Retinal pigment epithelial cell (primary cell): ENCODE data around the gene MSH3.
"Not testable (repeated sequence)": the region's sequence is repeated elsewhere in the genome, so short reads cannot be mapped to it uniquely, and the experiment has no call there.

Source experiments
- DNase-seq: peaks from one replicate; pipeline ENCODE4 v3.0.0-alpha.2; 2010; ENCODE audit warnings: low read depth
- H3K4me3 ChIP-seq: 2 replicates; pipeline ENCODE4 v1.5.1; 2011; ENCODE audit warnings: mild to moderate bottlenecking, low read length, control low read depth, moderate library complexity
- CTCF ChIP-seq: conservative IDR thresholded peaks from 2 replicates; pipeline ENCODE4 v1.5.1; 2011; ENCODE audit warnings: low read depth, low read length, control low read depth, inconsistent platforms

Gene MSH3

DNA sequence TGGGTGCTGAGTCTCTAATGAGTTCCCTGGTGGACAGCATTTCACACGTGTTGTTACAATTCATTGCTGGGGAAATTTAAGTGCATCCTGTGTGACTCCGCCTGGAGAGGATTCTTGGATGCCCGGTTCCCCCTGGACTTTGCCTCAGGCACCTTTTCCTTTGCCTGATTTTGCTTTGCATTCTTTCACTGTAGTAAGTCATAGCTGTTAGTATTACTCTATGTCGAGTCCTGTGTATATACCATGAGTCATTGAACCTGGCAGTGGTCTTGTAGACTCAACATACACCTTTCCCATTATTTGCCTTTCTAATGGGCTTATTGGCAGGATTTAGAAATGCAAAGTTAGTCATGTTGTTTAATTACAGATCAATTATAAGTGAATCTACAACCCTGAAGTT lies 82.3 kb downstream of the MSH3 start:
- TF ChIP-seq CTCF: no peak
- DNase-seq: no peak

DNA sequence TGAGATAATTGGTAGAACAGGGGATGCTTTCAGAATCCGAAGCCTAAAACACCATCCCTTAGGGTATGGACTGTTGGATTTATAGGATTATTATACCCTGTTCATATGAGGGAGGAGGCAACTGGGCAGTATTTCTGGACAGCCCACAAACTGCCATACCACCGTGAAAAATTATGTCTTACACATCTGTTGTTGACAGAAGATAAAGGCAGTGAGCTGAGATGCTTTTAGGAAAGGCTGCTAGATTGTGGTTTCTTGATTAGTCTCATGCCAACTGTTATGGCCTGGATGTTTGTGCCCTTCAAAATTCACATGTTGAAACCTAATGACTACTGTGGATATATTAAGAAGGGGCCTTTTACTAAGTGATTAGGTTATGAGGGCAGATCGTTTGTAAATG lies 84.0 kb downstream of the MSH3 start:
- no peak overlapping the region for H3K4me3 ChIP-seq
- no peak for TF ChIP-seq CTCF
- DNase-seq: no peak

More for the DNA sequence above, 82.3 kb downstream of the MSH3 start:
- H3K4me3 ChIP-seq: no peak overlapping the region

DNA sequence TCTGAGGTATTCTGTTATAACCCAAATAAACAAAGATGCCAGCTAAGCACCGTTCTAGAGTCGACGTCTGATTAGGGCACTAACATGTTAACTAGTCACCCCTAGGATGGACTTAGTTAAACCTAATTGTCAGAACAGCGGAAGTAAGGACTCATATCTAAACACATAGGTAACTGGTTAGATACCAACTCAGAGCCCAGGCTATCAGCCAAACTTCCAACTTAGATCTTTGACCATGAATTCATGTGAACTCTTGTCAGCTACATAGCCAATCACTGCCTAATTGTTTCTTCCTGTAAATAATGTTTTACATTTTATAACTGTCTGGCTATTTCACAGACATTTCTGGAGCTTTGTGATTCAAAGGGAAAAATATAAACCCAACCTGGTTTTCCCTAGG lies 84.6 kb downstream of the MSH3 start:
- no peak overlapping the region for H3K4me3 ChIP-seq
- TF ChIP-seq CTCF: no peak
- no peak for DNase-seq

DNA sequence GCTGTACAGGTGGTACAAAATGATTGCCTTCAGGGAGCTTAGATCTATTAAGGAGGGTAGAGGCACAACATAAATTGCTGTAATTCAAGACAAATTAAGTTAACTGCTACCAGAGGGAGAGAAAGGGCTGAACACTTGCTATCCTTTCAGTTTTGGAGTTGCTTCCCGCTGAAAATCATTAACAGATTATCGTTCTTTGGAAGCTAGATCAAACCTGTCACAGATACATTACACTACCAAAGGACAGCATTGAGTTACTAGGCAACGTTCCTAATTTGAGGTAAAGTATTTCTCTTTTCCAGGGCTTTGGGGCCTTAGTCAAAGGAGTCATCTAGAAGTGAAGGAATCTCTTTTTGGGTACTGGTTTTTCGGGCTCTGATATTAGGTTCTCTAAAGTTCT lies 85.0 kb downstream of the MSH3 start:
- no peak for DNase-seq
- TF ChIP-seq CTCF: no peak
- H3K4me3 ChIP-seq: no peak overlapping the region

- no peak overlapping the region for H3K4me3 ChIP-seq
- TF ChIP-seq CTCF: no peak
- no peak for DNase-seq
Measured at GRCh38 chr5:80739898-80740297, 85.4 kb downstream of the MSH3 start.

DNA sequence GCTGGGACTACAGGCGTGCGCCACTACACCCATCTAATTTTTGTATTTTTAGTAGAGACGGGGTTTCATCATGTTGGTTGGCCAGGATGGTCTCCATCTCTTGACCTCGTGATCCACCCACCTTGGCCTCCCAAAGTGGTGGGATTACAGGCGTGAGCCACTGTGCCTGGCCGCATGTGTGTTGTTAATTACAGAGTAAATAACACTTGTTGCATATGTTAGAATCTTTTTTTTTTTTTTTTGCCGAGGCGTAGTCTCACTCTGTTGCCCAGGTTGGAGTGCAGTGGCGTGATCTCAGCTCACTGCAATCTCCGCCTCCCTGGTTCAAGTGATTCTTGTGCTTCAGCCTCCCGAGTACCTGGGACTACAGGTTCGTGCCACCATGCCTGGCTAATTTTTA lies 86.0 kb downstream of the MSH3 start:
- not testable (repeated sequence) for H3K4me3 ChIP-seq, DNase-seq

GRCh38 chr5:80740999-80741398 lies 86.5 kb downstream of the MSH3 start:
- no peak for DNase-seq
- TF ChIP-seq CTCF: no peak
- H3K4me3 ChIP-seq: no peak overlapping the region

DNA sequence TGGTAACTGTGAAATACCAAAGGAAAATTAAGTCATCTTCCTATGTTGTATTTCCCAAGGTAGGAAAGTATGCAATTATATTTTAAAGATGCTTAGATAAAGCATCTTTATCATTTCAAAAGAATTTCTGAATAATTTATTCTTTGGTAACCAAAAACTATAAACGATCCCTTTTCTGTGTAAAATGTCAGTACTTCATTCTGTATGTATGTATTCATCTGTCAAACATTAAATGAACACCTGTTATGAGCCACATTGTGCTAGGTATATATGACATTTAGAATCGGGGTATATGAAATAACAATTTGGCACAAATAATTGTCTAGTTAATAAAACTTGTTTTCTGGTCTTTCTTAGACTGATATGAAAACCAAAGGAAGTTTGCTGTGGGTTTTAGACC lies 89.7 kb downstream of the MSH3 start:
- no peak for TF ChIP-seq CTCF
- DNase-seq: no peak
- H3K4me3 ChIP-seq: no peak overlapping the region
